Transverse colon (tissue), 4 donors: Measurements from ENCODE around the gene LPCAT2. TPM values are rescaled to one million over a fixed set of nuclear protein-coding genes. Genes with fewer than 3 reads are reported as not detected.

ENCODE experiments used
- DNase-seq: peaks from one replicate; pipeline ENCODE4 v3.0.0-alpha.2; 2019
- H3K27ac ChIP-seq, 4 donors: fragments of 200-600 bp; sonication (generic); 2 replicates each; pipeline ENCODE4 v1.5.1; 2016 to 2018; ENCODE audit warnings: inconsistent platforms in 4 of 4
- H3K27me3 ChIP-seq: fragments of 200-600 bp; sonication (generic); 2 replicates; pipeline ENCODE4 v1.5.1; 2017; ENCODE audit warnings: inconsistent platforms
- H3K36me3 ChIP-seq, 4 donors: fragments of 200-600 bp; sonication (generic); 2 replicates each; pipeline ENCODE4 v1.5.1; 2017 to 2019; ENCODE audit warnings: inconsistent platforms in 4 of 4
- H3K4me1 ChIP-seq, 4 donors: fragments of 200-600 bp; sonication (generic); 2 replicates each; pipeline ENCODE4 v1.5.1; 2017 to 2020; ENCODE audit warnings: inconsistent platforms in 4 of 4
- H3K4me3 ChIP-seq, 4 donors: fragments of 200-600 bp; sonication (generic); 1 replicate in 1 of 4; 2 replicates in 3 of 4; pipeline versions ENCODE4 v1.5.1 to v1.6.1; 2017 to 2019; ENCODE audit warnings: inconsistent platforms in 4 of 4
- H3K9me3 ChIP-seq, 2 donors: fragments of 200-600 bp; sonication (generic); 2 replicates each; pipeline ENCODE4 v1.5.1; 2017 to 2019; ENCODE audit warnings: inconsistent platforms in 2 of 2
- EP300 ChIP-seq: sonication (generic); formaldehyde crosslinking; IDR thresholded peaks from one replicate; pipeline ENCODE4 v1.6.1; 2017; ENCODE audit warnings: antibody characterized with exemption, low read depth
- POLR2A ChIP-seq: fragments of 450-650 bp; IDR thresholded peaks from one replicate; pipeline ENCODE4 v1.6.1; 2016; ENCODE audit warnings: antibody characterized with exemption, mild to moderate bottlenecking, moderate library complexity
- POLR2AphosphoS5 ChIP-seq, 3 donors: sonication (generic); formaldehyde crosslinking; IDR thresholded peaks; one replicate each; pipeline ENCODE4 v1.6.1; 2016; ENCODE audit warnings: antibody characterized with exemption in 3 of 3
- WGBS, 2 donors: methylation state at CpG; one replicate each; pipeline ENCODE4 v1.1.5; 2018; ENCODE audit warnings: low coverage in 1 of 2; 5-methylcytosine and 5-hydroxymethylcytosine counted together
- in situ Hi-C, 4 donors: fragments of 200-750 bp; cut with MboI; loops; one replicate each; pipeline versions ENCODE4 v1.15.0 to v1.15.1; 2017; ENCODE audit warnings: low sequenced_read_pairs in 3 of 4, low pct_ligation_motif_present in 1 of 4, low pct_unique_long_range_greater_than_20kb in 1 of 4
- intact Hi-C: fragments of 100-400 bp; cut with DNase I; formaldehyde crosslinking; loops from one replicate; pipeline ENCODE4 v1.15.1; 2023; ENCODE audit warnings: low total_unique reads
- total RNA-seq, 4 donors: library from RNA; depleted of rRNA; stranded (reverse); fragments of >200 nt; gene quantifications; one replicate each; pipeline ENCODE4 v1.1.0, GENCODE V29; 2016
- TF ChIP-seq, protein P1 (sequence below), 5 experiments: fragments of 200-600 bp in 3 of 5; fragments of 450-650 bp in 2 of 5; sonication (generic) in 3 of 5; IDR thresholded peaks; 1 replicate in 2 of 5; 2 replicates in 3 of 5; pipeline ENCODE4 v1.5.1; 2016 to 2017; ENCODE audit warnings: antibody characterized with exemption in 5 of 5, inconsistent platforms in 3 of 5, mild to moderate bottlenecking in 2 of 5, moderate library complexity in 1 of 5

LPCAT2 gene
- total RNA-seq, 4 donors from 2014 or later, result 1.6 to 11.6 (median 6.2) TPM

DNA sequence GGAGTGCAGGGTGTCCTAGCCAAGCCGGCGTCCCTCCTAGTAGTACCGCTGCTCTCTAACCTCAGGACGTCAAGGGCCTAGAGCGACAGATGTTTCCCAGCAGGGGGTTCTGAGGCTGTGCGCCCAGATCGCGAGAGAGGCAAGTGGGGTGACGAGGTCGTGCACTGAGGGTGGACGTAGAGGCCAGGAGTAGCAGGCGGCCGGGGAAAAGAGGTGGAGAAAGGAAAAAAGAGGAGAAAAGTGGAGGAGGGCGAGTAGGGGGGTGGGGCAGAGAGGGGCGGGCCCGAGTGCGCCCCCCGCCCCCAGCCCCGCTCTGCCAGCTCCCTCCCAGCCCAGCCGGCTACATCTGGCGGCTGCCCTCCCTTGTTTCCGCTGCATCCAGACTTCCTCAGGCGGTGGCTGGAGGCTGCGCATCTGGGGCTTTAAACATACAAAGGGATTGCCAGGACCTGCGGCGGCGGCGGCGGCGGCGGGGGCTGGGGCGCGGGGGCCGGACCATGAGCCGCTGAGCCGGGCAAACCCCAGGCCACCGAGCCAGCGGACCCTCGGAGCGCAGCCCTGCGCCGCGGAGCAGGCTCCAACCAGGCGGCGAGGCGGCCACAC, 29.9 kb upstream of the LPCAT2 start, which contains the start of gene MMP2:
Gene MMP2 (plus strand): TSS at position 372 of the 603 bp plus-strand sequence. CDS start 282 bp downstream, outside the sequence.
- peaks cover 0 to 13% (median 5%) of the 10 kb centered on the region in 4 donors for H3K4me1 ChIP-seq
- H3K27me3 ChIP-seq, result peaks cover 39% of the 10 kb centered on the region
- 10 to 11% methylated on average over 23 to 34 of the region's 46 CpGs for WGBS, 2 donors
- no peaks in the 10 kb centered on the region for H3K9me3 ChIP-seq
- peak; percentile 45 for DNase-seq
- no peaks in the 10 kb centered on the region for H3K36me3 ChIP-seq
- intact Hi-C loops, result no loop called here
- peak within 1 kb of the TSS; percentile 76 to 85 (median 81) for H3K27ac ChIP-seq
- peak within 1 kb of the TSS; percentile 40 to 59 (median 42) for H3K4me3 ChIP-seq
- in situ Hi-C loops, result no loop called here
- TF ChIP-seq, protein P1, sequence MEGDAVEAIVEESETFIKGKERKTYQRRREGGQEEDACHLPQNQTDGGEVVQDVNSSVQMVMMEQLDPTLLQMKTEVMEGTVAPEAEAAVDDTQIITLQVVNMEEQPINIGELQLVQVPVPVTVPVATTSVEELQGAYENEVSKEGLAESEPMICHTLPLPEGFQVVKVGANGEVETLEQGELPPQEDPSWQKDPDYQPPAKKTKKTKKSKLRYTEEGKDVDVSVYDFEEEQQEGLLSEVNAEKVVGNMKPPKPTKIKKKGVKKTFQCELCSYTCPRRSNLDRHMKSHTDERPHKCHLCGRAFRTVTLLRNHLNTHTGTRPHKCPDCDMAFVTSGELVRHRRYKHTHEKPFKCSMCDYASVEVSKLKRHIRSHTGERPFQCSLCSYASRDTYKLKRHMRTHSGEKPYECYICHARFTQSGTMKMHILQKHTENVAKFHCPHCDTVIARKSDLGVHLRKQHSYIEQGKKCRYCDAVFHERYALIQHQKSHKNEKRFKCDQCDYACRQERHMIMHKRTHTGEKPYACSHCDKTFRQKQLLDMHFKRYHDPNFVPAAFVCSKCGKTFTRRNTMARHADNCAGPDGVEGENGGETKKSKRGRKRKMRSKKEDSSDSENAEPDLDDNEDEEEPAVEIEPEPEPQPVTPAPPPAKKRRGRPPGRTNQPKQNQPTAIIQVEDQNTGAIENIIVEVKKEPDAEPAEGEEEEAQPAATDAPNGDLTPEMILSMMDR (IDR thresholded peaks at IDR 0.05), result no peak
- peak; percentile 25 to 64 (median 51) for TF ChIP-seq POLR2AphosphoS5 (IDR thresholded peaks at IDR 0.05)
- TF ChIP-seq EP300, result no peak

GRCh38 chr16:55479430-55480140, 29.3 kb upstream of the LPCAT2 start:
- 7% methylated on average over 38 of the region's 41 CpGs; no CpG with 5 or more reads in 1 of the 2 donors for WGBS, 2 donors
- TF ChIP-seq, protein P1 (IDR thresholded peaks at IDR 0.05), result no peak
- TF ChIP-seq POLR2A, result no peak
- no peak for TF ChIP-seq EP300
- TF ChIP-seq POLR2AphosphoS5 (IDR thresholded peaks at IDR 0.05), result no peak

GRCh38 chr16:55480228-55480655, 28.6 kb upstream of the LPCAT2 start:
- TF ChIP-seq, protein P1 (IDR thresholded peaks at IDR 0.05), result no peak
- peak in 2 of 3 donors; percentile 36 to 42 for TF ChIP-seq POLR2AphosphoS5 (IDR thresholded peaks at IDR 0.05)
- intact Hi-C loops, result no loop called here
- Histone ChIP-seq H3K9me3 (no peaks in the 10 kb centered on the region), H3K4me3 (peak overlapping the region in 3 of 4 donors; percentile 40 to 59 (median 43)), H3K4me1 (peaks cover 0 to 13% (median 5%) of the 10 kb centered on the region in 4 donors), H3K27me3 (peaks cover 39% of the 10 kb centered on the region), H3K27ac (peak overlapping the region; percentile 76 to 85 (median 81)), H3K36me3 (no peaks in the 10 kb centered on the region)
- in situ Hi-C loops, result no loop called here
- WGBS, 2 donors, result 6 to 14% methylated on average over 7 to 22 of the region's 25 CpGs
- peak; percentile 71 for DNase-seq

More at GRCh38 chr16:55479430-55480140, 29.3 kb upstream of the LPCAT2 start:
- in situ Hi-C loops, result no loop called here
- Histone ChIP-seq H3K9me3 (no peaks in the 10 kb centered on the region), H3K27ac (peak overlapping the region; percentile 76 to 85 (median 81)), H3K36me3 (no peaks in the 10 kb centered on the region), H3K27me3 (peaks cover 39% of the 10 kb centered on the region), H3K4me1 (peaks cover 0 to 13% (median 5%) of the 10 kb centered on the region in 4 donors), H3K4me3 (peak overlapping the region; percentile 40 to 59 (median 42))
- no peak for DNase-seq
- intact Hi-C loops, result no loop called here

GRCh38 chr16:55481023-55481422, 27.8 kb upstream of the LPCAT2 start:
- Histone ChIP-seq H3K27ac (peak overlapping the region; percentile 76 to 85 (median 81)), H3K4me3 (peak overlapping the region in 2 of 4 donors; percentile 40 to 59), H3K4me1 (peaks cover 0 to 13% (median 2%) of the 10 kb centered on the region in 4 donors), H3K9me3 (no peaks in the 10 kb centered on the region), H3K27me3 (peaks cover 39% of the 10 kb centered on the region), H3K36me3 (no peaks in the 10 kb centered on the region)
- WGBS, 2 donors, result 49 to 69% methylated on average over 3 to 4 of the region's 4 CpGs
- intact Hi-C loops, result no loop called here
- TF ChIP-seq POLR2AphosphoS5 (IDR thresholded peaks at IDR 0.05) (no peak), POLR2A (no peak), EP300 (no peak)
- TF ChIP-seq, protein P1 (IDR thresholded peaks at IDR 0.05), result no peak
- no peak for DNase-seq
- in situ Hi-C loops, result no loop called here
